LNCAP (cell line): ENCODE measurements around the gene KRTAP9-6.
"Not testable (repeated sequence)": the region's sequence is repeated elsewhere in the genome, so short reads cannot be mapped to it uniquely, and the experiment has no call there.

ENCODE experiments used
- TF ChIP-seq, protein P1 (sequence below): fragments of 450-650 bp; IDR thresholded peaks from 2 replicates; pipeline ENCODE4 v1.5.1; 2017; ENCODE audit warnings: mild to moderate bottlenecking

KRTAP9-6 gene, protein sequence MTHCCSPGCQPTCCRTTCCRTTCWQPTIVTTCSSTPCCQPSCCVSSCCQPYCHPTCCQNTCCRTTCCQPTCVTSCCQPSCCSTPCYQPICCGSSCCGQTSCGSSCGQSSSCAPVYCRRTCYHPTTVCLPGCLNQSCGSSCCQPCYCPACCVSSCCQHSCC

DNA sequence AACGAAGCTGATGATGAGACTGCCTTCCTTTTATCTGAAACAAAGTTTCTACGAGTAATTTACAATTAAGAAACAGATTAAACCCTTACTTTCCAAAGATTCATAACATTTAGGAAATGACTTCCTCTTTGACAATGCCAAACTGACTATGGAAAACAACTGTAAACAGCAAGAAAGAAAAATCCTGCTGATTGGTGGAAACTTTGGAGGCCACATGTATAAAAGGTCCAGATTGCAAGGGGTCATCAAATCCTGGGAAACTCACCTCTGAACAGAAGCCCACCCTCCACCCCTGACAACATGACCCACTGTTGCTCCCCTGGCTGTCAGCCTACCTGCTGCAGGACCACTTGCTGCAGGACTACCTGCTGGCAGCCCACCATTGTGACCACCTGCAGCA, at the start of gene KRTAP9-6:
KRTAP9-6 (plus strand) TSS at position 301 of the 400 bp plus-strand sequence; CDS start at position 301, 0 bp downstream.
- TF ChIP-seq, protein P1, sequence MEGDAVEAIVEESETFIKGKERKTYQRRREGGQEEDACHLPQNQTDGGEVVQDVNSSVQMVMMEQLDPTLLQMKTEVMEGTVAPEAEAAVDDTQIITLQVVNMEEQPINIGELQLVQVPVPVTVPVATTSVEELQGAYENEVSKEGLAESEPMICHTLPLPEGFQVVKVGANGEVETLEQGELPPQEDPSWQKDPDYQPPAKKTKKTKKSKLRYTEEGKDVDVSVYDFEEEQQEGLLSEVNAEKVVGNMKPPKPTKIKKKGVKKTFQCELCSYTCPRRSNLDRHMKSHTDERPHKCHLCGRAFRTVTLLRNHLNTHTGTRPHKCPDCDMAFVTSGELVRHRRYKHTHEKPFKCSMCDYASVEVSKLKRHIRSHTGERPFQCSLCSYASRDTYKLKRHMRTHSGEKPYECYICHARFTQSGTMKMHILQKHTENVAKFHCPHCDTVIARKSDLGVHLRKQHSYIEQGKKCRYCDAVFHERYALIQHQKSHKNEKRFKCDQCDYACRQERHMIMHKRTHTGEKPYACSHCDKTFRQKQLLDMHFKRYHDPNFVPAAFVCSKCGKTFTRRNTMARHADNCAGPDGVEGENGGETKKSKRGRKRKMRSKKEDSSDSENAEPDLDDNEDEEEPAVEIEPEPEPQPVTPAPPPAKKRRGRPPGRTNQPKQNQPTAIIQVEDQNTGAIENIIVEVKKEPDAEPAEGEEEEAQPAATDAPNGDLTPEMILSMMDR = no peak

DNA sequence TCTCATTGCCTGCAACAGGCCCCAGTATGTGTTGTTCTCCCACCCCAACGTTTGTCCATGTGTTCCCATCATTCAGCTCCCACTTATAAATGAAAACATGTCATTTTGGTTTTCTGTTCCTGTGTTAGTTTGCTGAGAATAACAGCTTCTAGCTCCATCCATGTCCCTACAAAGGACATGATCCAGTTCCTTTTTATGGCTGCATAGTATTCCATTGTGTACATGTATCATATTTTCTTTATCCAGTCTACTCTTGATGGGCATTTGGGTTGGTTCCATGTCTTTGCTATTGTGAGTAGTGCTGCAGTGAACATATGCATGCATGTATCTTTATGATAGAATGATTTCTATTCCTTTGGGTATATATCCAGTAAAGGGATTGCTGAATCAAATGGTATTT, 49.5 kb upstream of the KRTAP9-6 start:
- TF ChIP-seq, protein P1 = no peak

DNA sequence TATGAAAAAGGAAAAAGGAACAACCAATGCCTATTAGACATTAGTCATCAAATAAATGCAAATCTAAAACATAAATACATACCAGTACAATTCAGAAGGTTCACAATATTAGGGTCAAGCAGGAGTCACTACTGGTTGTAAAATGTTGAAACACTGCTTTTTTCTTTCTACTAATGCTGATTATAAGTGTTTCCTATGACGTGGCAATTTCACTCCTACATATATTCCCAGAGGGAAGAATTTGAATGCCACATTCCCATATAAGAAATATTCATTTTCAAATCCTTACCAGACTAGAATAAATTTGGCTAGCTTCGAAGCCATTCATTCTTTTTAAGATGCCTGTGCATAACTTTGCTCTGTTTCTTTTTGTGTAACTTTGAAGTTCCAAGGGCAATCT, 41.4 kb upstream of the KRTAP9-6 start:
- TF ChIP-seq, protein P1 = no peak

DNA sequence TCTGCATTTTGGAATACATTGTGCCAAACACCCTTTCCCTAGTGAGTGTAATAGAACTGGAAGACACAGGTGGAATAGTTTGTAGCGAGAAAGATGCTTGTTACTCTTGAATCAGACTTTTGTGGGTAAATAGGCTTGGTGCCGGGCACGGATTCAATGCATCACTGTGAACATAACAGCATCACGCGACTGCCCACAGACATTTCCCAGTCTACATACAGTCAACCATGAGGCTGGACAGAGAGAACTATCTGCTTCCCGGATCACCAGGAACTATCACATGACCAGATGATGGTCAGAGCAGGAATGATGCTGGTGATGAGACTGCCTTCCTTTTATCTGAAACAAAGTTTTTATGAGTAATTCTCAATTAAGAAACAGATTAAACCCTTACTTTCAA, 39.1 kb upstream of the KRTAP9-6 start:
- TF ChIP-seq, protein P1 = no peak

DNA sequence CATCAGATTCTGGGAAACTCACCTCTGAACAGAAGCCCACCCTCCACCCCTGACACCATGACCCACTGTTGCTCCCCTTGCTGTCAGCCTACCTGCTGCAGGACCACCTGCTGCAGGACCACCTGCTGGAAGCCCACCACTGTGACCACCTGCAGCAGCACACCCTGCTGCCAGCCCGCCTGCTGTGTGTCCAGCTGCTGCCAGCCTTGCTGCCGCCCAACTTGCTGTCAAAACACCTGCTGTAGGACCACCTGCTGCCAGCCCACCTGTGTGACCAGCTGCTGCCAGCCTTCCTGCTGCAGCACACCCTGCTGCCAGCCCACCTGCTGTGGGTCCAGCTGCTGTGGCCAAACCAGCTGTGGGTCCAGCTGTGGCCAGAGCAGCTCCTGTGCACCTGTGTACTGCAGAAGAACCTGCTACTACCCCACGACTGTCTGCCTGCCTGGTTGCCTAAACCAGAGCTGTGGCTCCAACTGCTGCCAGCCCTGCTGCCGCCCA, 38.5 kb upstream of the KRTAP9-6 start, which contains the start of gene KRTAP9-2:
KRTAP9-2 (plus strand) TSS at position 51 of the 498 bp plus-strand sequence; CDS start at position 58, 7 bp downstream.
- TF ChIP-seq, protein P1 = not testable (repeated sequence)

DNA sequence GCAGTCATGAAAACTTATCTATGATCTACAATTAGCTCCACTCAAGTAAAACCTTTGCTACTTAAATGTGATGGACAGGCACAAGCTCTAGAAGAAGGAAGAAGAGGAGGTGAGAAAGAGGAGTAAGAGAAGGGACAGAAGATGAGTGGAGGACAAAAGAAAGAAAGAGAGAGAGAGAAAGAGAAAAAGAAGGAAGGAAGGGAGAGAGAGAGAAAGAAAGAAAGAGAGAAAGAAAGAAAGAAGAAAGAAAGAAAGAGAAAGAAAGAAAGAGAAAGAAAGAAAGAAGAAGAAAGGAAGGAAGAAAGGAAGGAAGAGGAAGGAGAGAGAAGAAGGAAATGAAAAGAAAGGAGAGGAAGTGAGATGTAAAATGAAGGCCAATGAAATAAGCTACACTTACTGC, 35.1 kb upstream of the KRTAP9-6 start:
- TF ChIP-seq, protein P1 = no peak

DNA sequence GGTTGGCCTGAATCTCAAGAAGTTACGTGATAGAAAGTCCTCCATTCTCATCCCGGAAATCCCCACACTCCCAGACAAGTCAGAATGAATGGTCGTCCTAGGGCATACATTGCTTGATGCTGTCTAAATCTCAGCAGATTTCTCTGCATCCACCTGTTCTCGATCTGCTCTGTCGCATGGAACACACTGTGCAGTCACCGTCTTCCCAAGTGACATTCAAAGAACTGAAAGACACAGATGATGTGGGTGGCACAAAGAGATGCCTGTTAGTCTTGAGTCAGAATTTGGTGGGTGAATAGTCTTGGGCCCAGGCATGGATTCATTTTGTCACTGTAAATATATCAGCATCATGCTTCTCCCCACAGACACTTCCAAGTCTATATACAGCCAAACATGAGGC, 33.4 kb upstream of the KRTAP9-6 start:
- TF ChIP-seq, protein P1 = no peak
